Measurements from ENCODE around the gene CNOT4.

GRCh38 chr7:135327458-135327857 lies 182.4 kb downstream of the CNOT4 start:
- TF ChIP-seq CTCF (IDR thresholded peaks at IDR 0.05): no peak
- no peak for TF ChIP-seq POLR2AphosphoS5 (IDR thresholded peaks at IDR 0.05)
- TF ChIP-seq POLR2A (IDR thresholded peaks at IDR 0.05): no peak
